GM12878 (cell line): ENCODE measurements around the gene CTNS.

Experiments used
- CTCF ChIP-seq, 3 experiments: IDR thresholded peaks in 2 of 3; conservative IDR thresholded peaks in 1 of 3; 2 replicates each; pipeline ENCODE4 v1.5.1; 2011; ENCODE audit warnings: low read depth in 3 of 3, low read length in 3 of 3, mild to moderate bottlenecking in 3 of 3, control low read depth in 2 of 3, moderate library complexity in 2 of 3, inconsistent platforms in 1 of 3, mixed read lengths in 1 of 3; ENCODE audit not compliant: control insufficient read depth in 2 of 3, insufficient read depth in 1 of 3; ENCODE audit errors: extremely low read depth in 1 of 3
- TF ChIP-seq, protein P1 (sequence below): IDR thresholded peaks from 2 replicates; pipeline ENCODE4 v1.6.1; 2012; ENCODE audit warnings: low read length, inconsistent platforms

- TF ChIP-seq, protein P1, sequence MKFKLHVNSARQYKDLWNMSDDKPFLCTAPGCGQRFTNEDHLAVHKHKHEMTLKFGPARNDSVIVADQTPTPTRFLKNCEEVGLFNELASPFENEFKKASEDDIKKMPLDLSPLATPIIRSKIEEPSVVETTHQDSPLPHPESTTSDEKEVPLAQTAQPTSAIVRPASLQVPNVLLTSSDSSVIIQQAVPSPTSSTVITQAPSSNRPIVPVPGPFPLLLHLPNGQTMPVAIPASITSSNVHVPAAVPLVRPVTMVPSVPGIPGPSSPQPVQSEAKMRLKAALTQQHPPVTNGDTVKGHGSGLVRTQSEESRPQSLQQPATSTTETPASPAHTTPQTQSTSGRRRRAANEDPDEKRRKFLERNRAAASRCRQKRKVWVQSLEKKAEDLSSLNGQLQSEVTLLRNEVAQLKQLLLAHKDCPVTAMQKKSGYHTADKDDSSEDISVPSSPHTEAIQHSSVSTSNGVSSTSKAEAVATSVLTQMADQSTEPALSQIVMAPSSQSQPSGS: no peak
- no peak for TF ChIP-seq CTCF (IDR thresholded peaks at IDR 0.05 in 2 of 3, conservative IDR thresholded peaks at IDR 0.05 in 1 of 3; ENCODE audit: control insufficient read depth in 2 of 3, extremely low read depth in 1 of 3, insufficient read depth in 1 of 3, low read depth in 3 of 3, low read length in 3 of 3)
These were observed 44.5 kb downstream of the CTNS start for GRCh38 chr17:3681057-3681456.
